ENCODE measurements around the gene DUSP16.
"Not testable (repeated sequence)": the region's sequence is repeated elsewhere in the genome, so short reads cannot be mapped to it uniquely, and the experiment has no call there.

Gene DUSP16

DNA sequence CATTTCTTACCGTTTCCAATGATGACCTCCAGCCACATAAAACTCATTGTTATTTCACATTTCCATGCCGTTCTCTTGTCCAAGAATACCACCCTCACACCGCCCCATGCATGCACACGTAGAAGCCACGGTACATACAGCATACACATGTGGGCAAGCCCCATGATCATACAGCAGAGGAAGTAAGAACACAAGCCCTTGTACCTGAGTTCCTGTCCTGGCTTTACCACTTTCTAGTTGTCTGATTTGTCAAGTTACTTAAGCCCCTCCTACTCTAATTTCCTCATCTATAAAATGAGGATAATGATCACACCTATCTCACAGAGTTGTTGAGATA, 59.9 kb downstream of the DUSP16 start:
- in situ Hi-C loops (cut with HindIII; ENCODE audit: low sequenced_read_pairs) = no loop called here
- no peak overlapping the region for H3K4me3 ChIP-seq (ENCODE audit: low read depth, low read length)
- TF ChIP-seq, protein P1, sequence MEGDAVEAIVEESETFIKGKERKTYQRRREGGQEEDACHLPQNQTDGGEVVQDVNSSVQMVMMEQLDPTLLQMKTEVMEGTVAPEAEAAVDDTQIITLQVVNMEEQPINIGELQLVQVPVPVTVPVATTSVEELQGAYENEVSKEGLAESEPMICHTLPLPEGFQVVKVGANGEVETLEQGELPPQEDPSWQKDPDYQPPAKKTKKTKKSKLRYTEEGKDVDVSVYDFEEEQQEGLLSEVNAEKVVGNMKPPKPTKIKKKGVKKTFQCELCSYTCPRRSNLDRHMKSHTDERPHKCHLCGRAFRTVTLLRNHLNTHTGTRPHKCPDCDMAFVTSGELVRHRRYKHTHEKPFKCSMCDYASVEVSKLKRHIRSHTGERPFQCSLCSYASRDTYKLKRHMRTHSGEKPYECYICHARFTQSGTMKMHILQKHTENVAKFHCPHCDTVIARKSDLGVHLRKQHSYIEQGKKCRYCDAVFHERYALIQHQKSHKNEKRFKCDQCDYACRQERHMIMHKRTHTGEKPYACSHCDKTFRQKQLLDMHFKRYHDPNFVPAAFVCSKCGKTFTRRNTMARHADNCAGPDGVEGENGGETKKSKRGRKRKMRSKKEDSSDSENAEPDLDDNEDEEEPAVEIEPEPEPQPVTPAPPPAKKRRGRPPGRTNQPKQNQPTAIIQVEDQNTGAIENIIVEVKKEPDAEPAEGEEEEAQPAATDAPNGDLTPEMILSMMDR (IDR thresholded peaks at IDR 0.05; ENCODE audit: low read depth, low read length, missing control alignments) = no peak
- no peak for DNase-seq (ENCODE audit: low read depth)

- in situ Hi-C loops (cut with HindIII; ENCODE audit: low sequenced_read_pairs); DNase-seq (ENCODE audit: low read depth): not testable (repeated sequence)
Observed at GRCh38 chr12:12502130-12502814, 60.4 kb downstream of the DUSP16 start.

DNA sequence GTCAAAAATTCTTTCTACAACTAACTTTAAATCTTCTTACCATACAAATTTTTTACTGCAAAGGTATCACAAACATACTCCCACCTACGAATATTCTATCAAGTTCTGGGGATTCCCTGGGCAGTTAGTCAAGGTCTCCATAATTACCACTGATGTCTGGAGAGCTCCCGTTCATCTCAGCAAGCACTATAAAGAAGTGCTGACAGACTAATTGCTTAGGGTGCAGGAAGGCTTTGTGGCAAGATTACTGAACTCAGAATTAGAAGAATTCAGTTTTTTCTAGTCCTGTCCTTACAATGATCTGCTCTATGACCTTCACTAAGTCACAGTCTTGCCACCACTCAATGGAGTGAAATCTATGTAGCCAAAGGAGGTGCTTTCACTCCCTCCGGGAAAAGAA, 61.5 kb downstream of the DUSP16 start:
- DNase-seq (ENCODE audit: low read depth) = no peak
- TF ChIP-seq, protein P1 (IDR thresholded peaks at IDR 0.05; ENCODE audit: low read depth, low read length, missing control alignments) = no peak
- in situ Hi-C loops (cut with HindIII; ENCODE audit: low sequenced_read_pairs) = no loop called here
- no peak overlapping the region for H3K4me3 ChIP-seq (ENCODE audit: low read depth, low read length)

More at GRCh38 chr12:12502130-12502814, 60.4 kb downstream of the DUSP16 start:
- not testable (repeated sequence) for H3K4me3 ChIP-seq (ENCODE audit: low read depth, low read length)

DNA sequence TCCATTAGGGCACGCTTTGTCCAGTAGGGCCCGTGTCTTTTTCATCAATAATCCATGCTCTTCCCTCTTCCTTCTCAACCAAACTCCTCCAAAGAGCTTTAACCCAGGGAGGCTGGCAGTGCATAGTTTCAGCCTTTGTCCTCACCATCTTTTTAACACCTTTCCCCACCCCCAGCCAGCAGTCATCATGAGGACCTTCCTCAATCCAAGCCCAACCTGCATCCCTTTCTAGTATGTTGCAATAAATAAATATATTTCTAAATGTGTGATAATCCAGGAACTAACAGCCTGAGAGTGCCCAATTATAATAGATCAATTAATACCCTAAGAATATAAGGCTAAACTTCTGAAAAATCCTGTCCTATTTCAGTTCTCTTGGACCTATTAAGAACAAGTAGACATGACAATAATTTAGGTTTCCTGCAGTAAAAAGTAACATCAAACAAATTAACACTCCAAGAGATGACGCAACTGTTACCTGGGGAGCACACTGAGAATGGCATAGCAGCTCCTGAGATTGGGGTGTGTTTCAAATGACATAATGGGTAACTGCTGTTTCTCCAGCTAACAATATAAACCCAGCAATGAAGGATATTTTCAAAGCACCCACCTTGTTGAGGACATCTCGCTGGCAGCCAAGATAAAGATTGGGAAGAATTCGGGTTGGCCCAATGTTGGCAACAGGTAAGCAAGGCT, 62.6 kb downstream of the DUSP16 start:
- no peak overlapping the region for H3K4me3 ChIP-seq (ENCODE audit: low read depth, low read length)
- no peak for DNase-seq (ENCODE audit: low read depth)
- TF ChIP-seq, protein P1 (IDR thresholded peaks at IDR 0.05; ENCODE audit: low read depth, low read length, missing control alignments) = no peak
- in situ Hi-C loops (cut with HindIII; ENCODE audit: low sequenced_read_pairs) = no loop called here

DNA sequence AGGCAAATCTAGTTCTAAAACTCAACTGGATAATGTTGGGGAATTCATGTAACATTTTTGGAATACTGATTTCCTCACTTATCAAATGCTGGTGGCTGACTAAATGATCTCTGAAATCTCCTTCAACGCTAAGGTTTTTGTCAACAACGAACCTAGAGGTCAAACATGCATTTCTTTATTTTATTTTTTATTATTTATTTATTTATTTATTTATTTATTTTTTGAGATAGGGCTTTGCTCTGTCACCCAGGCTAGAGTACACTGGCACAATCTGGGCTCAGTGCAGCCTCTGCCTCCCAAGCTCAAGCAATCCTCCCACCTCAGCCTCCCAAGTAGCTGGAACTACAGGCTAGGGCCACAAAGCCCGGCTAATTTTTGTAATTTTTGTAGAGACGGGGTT, 64.5 kb downstream of the DUSP16 start:
- H3K4me3 ChIP-seq (ENCODE audit: low read depth, low read length) = no peak overlapping the region
- in situ Hi-C loops (cut with HindIII; ENCODE audit: low sequenced_read_pairs) = no loop called here
- TF ChIP-seq, protein P1 (IDR thresholded peaks at IDR 0.05; ENCODE audit: low read depth, low read length, missing control alignments) = no peak
- no peak for DNase-seq (ENCODE audit: low read depth)

GRCh38 chr12:12495536-12495935, 67.1 kb downstream of the DUSP16 start:
- in situ Hi-C loops (cut with HindIII; ENCODE audit: low sequenced_read_pairs) = no loop called here
- TF ChIP-seq, protein P1 (IDR thresholded peaks at IDR 0.05; ENCODE audit: low read depth, low read length, missing control alignments) = no peak
- DNase-seq (ENCODE audit: low read depth) = no peak
- no peak overlapping the region for H3K4me3 ChIP-seq (ENCODE audit: low read depth, low read length)

DNA sequence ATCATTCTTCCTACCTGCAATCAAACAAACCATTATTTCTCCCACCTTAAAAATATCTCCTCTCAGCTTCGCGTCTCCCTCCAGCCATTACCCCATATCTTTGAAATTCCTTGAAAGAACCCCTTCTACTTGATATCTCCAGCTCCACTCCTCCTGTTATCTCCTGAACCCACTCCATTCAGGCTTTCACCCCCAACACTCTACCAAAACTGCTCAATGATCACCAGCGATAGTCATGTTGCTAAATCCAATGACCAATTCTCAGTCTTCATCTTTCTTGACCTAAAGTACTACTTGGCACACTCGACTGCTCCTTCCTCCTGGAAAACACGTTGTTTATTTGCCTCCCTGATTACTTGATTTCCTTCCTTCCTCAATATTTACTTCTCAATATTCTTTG, 70.1 kb downstream of the DUSP16 start:
- in situ Hi-C loops (cut with HindIII; ENCODE audit: low sequenced_read_pairs) = no loop called here
- no peak for DNase-seq (ENCODE audit: low read depth)
- TF ChIP-seq, protein P1 (IDR thresholded peaks at IDR 0.05; ENCODE audit: low read depth, low read length, missing control alignments) = no peak
- no peak overlapping the region for H3K4me3 ChIP-seq (ENCODE audit: low read depth, low read length)

Data from astrocyte of the cerebellum (primary cell).